LoVo (cell line): ENCODE measurements around the gene NUTM2D.
A peak's percentile ranks its signal among the peaks of the same experiment; 100 is the strongest.
"Not testable (repeated sequence)": the region's sequence is repeated elsewhere in the genome, so short reads cannot be mapped to it uniquely, and the experiment has no call there.

Source experiments
- DNase-seq: peaks from one replicate; pipeline ENCODE4 v3.0.0-alpha.2; 2016; ENCODE audit warnings: low spot score

The NUTM2D gene

GRCh38 chr10:87357444-87357843, at the start of gene NUTM2D:
Gene NUTM2D, plus strand, starts transcription at chr10:87357744. Its CDS starts 522 bp downstream, at chr10:87358266.
- not testable (repeated sequence) for DNase-seq

GRCh38 chr10:87308702-87309101, 48.8 kb upstream of the NUTM2D start:
- DNase-seq = not testable (repeated sequence)

GRCh38 chr10:87309657-87310056, 47.9 kb upstream of the NUTM2D start:
- DNase-seq = not testable (repeated sequence)

GRCh38 chr10:87311521-87311920, 46.0 kb upstream of the NUTM2D start:
- not testable (repeated sequence) for DNase-seq

GRCh38 chr10:87313649-87314359, 43.7 kb upstream of the NUTM2D start:
- not testable (repeated sequence) for DNase-seq

- DNase-seq = not testable (repeated sequence)
These were observed 43.1 kb upstream of the NUTM2D start for GRCh38 chr10:87314360-87314973.

- DNase-seq = not testable (repeated sequence)
These were observed 36.0 kb upstream of the NUTM2D start for GRCh38 chr10:87321505-87321904.

GRCh38 chr10:87324559-87324958, 33.0 kb upstream of the NUTM2D start:
- DNase-seq = not testable (repeated sequence)

GRCh38 chr10:87327958-87328357, 29.6 kb upstream of the NUTM2D start:
- DNase-seq = not testable (repeated sequence)

- not testable (repeated sequence) for DNase-seq
These were observed 28.4 kb upstream of the NUTM2D start for GRCh38 chr10:87329131-87329530.

- not testable (repeated sequence) for DNase-seq
These were observed 24.9 kb upstream of the NUTM2D start for GRCh38 chr10:87332687-87333086.

GRCh38 chr10:87340411-87340810, 17.1 kb upstream of the NUTM2D start:
- not testable (repeated sequence) for DNase-seq

- DNase-seq = not testable (repeated sequence)
These were observed 15.9 kb upstream of the NUTM2D start for GRCh38 chr10:87341546-87342142.

- peak; percentile 74 for DNase-seq
These were observed 15.3 kb upstream of the NUTM2D start for GRCh38 chr10:87342249-87342710.

GRCh38 chr10:87342711-87343258, 14.8 kb upstream of the NUTM2D start:
- DNase-seq = peak; percentile 67

- not testable (repeated sequence) for DNase-seq
These were observed 11.8 kb upstream of the NUTM2D start for GRCh38 chr10:87345743-87346142.

GRCh38 chr10:87350161-87350560, 7.4 kb upstream of the NUTM2D start:
- not testable (repeated sequence) for DNase-seq

- not testable (repeated sequence) for DNase-seq
These were observed 4.7 kb upstream of the NUTM2D start for GRCh38 chr10:87352825-87353224.

GRCh38 chr10:87355110-87355509, 2.4 kb upstream of the NUTM2D start:
- not testable (repeated sequence) for DNase-seq

GRCh38 chr10:87358159-87358558, 615 bp downstream of the NUTM2D start:
- not testable (repeated sequence) for DNase-seq

- not testable (repeated sequence) for DNase-seq
These were observed 12.1 kb downstream of the NUTM2D start for GRCh38 chr10:87369514-87370112.

GRCh38 chr10:87374091-87374490, 16.5 kb downstream of the NUTM2D start:
- not testable (repeated sequence) for DNase-seq
